HG03039 (cell line): ENCODE measurements around the gene KCNIP3.

Experiments used
- ATAC-seq: cut with Tn5 transposase; IDR thresholded peaks from one replicate; pipeline ENCODE4 v1.9.1; 2021; ENCODE audit warnings: mild to moderate bottlenecking, moderate library complexity; ENCODE audit not compliant: unreplicated experiment

KCNIP3 gene

DNA sequence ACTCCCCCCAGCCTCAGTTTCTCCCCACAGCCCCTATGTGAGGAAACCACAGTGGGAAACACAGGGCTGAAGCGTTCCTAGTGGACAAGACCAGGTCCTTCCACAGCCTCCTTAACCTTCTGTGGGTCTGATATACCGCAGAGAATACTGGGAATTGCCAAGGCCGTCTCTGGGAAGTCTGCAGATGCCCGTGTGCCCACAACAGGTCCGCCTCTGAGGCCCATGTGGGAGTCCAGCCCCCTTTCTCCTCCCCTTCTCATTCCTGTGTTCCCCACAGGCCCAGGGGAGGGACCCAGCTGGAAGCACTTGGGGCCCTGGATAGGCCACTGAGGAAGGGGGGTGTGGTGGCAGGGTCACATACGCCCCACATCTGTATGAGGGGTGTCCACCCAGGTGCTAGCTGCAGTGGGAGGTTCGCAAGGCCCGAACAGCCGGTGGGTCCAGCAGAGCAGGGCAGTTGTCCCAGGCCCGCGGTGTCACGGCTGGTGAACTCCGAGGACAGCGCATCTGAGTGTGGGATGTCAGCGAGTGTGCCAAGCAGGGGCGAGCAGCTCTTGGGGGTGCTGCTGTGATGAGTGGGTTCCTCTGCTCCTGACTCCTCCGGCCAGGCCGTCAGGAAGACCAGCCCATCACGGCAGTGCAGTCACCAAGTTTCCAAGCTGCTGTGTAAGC lies 2.4 kb upstream of the KCNIP3 start:
- no peak for ATAC-seq

DNA sequence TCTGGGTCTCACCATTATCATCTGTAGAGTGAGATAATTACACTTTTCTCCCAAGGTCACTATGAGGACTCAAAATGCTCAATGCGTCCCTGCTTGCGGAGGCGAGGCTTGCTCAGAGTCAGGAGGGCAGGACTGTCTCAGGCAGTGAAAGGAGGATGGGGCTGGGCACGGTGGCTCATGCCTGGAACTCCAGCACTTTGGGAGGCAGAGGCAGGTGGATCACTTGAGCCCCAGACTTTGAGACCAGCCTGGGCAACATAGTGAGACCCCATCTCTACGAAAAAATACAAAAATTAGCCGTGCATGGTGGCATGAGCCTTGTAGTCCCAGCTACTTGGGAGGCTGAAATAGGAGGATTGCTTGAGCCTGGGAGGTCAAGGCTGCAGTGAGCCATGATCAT lies 1.8 kb upstream of the KCNIP3 start:
- ATAC-seq: no peak

DNA sequence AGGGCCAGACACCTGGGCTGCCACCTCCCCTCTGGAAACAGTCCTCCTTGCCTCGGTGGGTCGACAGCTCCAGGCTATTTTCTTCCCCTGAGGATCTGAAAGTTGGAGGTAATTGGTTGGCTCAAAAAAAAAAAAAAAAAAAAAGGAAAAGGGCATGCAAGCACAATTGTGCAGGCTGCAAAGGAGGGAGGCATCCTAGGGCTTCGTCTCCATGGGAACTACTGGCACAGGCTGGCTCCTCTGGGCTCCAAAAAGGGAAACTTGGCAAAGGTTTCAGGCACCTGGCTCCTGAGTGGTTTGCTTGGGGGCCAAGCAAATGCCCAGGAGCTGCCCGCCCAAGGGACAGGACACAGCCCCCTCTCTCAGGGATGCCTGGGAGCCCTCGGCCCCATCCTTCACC lies 1.1 kb upstream of the KCNIP3 start:
- no peak for ATAC-seq

DNA sequence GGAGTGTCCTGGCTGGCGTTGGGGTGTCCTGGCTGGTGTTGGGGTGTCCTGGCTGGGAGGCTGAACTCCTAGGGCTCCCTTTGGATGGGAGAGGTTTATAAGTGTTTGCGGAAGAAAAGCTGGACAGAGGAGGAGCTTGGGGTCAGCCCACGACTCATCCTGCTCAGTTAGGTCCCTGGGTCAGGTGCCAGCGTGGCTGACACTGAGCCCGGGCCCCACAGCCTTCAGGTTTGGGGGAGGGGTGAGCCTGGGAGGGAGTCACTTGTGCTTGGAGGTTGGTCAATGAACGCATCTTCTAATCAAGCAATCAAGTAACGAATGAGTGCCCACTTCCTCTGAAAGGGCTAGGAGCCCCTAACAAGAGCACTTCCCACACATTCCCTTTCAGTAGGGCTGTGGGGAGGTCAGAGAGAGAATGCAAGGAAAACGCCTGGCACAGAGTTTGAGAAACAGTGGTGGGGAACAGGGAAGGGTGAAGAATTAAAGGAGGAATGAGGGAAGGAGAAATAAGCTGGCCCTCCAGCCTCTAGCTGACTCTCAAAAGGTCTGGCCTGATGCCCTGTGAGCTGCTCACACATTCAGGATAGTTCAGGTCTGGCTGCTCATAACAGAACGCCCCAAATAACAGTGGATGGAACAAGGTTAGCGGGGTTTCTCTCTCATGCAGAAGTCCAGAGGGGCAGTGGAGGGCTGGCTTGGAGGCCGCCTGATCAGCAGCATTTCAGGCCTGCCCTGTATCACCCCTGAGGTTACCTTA lies 670 bp downstream of the KCNIP3 start:
- no peak for ATAC-seq

GRCh38 chr2:95298486-95299111 lies 1.5 kb downstream of the KCNIP3 start:
- no peak for ATAC-seq

DNA sequence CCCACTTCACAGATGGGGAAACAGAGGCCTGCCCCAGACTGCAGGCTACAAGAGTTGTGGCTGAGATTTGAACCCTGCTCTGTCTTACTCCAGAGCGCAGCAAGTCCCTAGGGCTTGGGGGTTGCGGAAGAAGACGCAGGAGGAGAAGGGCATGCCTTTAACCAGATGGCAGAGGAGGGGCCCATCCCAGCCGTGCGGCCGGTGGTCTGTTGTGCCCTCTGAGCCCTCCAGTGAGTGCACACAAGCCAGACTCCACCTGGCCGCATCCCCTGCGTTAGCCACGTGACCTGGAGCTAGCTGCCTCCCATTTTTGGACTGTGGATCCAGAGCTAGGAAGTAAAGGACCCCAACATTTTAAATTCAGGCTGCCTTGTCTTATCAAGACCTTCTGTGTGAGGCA lies 2.8 kb downstream of the KCNIP3 start:
- no peak for ATAC-seq

DNA sequence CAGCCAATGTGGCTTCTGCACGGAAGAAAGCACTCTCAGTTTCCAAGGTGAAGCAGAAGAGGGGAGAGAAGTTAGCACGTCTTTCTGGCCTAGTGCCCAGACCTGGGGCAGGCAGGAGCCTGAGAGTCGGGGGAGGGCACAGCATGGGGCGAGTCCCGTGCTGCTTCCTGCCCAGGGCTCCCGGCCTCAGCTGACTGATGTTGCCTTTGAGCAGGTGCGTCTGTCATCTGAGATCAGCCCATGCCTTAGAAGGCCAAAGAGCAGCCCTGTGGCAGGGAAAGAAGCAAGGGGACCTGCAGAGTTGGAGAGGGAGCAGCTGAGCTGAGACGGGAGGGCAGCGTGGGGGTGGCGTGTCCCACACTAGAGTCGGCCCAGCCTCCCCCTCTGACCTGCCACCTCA lies 3.3 kb downstream of the KCNIP3 start:
- no peak for ATAC-seq

- no peak for ATAC-seq
These were observed 4.0 kb downstream of the KCNIP3 start for GRCh38 chr2:95301186-95301585.

DNA sequence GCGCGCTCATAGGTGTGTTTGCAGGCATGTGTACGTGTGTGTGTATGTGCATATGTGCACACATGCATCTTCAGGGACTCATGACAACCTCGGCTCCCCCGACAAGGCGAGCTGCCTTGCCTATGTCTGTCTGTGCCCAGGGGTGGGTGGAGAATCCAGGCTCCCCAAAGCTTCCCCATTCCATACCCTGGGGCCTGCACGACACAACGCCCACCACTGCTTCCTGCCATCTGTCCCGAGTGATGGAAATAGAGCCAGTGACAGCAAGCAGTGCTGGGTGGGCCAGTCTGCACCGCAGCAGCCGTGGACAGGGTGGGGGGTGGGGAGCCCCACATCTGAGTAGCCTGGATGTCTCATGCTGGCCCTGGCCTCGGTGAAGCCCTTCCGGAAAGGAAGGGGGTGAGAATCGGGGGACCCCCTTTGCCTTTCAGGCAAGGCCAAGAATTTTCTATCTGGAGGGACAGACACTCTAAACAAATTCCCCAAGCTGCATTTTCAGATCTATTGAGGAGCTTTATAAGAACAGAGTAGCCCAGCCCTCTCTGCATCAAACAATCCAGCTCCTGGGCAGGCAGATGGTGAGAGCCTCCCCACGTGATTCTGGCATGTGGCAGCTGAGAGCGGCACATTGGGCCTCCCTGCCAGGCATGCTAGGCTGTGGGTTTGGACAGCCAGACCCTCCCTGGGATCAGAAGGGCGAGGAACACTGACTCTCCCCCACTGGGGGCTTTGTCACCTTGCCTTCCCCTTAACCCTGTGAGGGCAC lies 4.9 kb downstream of the KCNIP3 start:
- no peak for ATAC-seq

DNA sequence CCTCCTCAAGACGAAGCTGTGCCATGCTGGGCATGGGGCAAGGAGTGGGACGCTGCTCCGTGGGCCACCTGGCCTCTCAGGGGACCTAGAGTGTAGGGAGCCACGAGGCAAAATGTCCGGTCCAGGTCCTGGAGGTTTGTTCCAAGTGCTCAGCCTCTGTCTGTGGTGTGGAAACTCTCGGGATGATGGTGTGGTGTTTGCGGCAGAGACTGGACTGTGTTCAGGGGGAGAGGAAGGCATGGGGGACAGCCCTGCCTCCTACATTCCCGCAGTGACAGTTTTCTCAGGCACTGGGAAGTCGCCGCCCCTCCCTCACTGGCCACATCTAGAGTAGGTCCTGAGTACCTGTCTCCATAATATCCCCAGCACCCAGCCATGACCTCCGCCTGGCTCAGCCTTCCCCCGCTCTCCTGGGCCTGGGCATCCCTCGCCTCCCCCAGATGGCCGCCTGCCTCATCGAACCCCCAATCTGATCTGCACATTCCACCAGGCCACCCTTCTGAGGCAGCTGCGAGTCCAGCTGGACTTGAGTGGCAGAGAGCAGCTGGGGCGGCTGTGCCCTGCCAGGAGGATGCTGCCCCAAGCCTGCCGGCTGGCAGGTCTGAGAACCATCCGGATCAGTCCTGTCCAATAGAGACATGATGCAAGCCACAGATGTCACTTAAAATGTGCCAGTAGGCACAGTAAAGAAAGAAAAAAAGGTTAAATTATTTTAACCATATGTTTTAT lies 6.2 kb downstream of the KCNIP3 start:
- no peak for ATAC-seq

DNA sequence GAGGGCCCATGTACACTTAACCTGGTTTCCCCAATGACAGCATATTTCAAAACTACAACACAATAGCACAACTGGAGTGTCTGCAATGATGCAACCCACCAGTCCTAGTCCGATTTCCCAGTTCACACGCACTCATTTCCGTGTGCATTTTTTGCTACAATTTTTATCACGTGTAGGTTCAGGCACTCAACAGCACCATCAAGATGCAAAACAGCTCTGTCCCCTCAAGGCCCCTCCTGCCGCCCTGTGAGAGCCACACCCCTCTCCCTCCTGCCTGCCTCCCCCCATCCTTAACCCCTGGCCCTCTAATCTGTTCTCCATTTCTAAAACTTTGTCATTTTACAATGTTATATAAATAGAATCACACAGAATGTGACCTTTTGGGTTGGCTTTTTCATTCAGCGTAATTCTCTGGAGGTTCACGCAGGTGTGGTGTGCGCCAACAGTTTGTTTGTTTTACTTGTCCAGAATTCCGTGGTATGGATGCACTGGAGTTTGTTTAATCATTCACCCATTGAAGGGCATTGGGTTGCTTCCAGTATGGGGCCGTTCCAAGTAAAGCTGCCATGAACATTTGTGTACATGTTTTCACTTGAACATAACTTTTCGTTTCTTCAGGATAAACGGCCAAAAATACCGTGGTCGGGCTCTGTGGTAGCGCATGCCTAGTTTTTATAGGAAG lies 8.4 kb downstream of the KCNIP3 start:
- ATAC-seq: no peak

DNA sequence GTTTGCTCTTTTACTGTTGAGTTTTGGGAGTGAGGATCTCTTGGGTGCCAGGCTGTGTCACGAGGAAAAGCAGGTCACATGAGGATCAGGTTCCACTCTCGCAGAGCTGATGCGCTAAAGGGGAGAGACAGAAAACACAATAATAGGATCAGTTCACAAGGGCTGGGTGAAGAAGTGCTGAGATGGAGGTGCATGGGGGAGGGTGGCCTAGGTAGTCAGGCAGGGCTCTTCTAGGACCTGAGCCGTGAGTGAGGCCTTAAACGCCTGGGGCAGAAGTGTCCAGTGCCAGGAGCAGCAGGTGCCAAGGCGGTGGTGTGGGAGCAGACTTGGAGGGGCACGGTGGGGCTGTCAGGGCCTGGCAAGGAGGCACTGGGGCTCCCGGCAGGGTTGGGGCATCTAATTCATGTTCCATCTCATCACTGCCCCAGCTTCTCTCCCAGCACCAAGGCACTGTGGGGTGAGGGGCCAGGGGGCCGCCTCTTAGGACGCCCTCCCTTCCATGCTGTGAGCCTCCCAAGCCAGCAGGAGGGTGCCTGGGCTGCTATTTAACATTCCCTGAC lies 9.3 kb downstream of the KCNIP3 start:
- ATAC-seq: no peak

DNA sequence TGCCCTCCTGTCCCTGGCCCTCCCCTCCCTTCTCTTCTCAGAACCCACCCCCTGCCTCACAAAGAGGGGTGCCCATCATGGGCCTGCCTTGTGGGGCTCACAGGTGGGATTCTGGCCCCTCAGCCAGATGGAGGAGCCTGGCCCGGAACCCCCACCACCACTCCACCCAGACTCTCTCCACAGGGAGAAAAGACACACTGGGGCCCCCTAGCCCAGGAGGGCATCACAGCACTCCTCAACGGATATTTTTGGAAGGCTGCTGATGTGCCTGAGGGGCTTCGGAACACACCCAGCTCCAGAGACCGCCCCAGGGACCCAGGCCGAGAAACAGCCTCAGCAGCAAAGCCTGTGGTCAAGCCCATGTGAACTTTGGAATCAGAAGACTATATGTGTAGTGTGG lies 9.9 kb downstream of the KCNIP3 start:
- ATAC-seq: no peak

GRCh38 chr2:95307878-95308277 lies 10.7 kb downstream of the KCNIP3 start:
- ATAC-seq: no peak

GRCh38 chr2:95308426-95308990 lies 11.4 kb downstream of the KCNIP3 start:
- ATAC-seq: no peak

DNA sequence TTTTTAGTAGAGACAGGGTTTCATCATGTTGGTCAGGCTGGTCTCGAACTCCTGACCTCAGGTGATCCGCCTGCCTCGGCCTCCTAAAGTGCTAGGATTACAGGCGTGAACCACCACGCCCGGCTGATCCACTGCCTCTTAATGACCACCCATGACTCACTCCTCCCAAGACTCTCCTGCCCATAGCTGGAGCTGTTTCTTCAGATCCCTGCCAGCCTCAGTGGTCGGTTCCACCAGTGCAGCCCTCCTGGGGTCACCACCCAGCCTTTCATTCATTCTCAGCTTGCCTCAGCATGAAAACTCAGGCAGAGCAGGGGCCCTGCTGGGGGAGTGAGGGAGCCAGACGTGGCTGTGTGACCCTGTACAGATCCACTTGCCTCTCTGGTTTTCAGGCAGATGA lies 12.5 kb downstream of the KCNIP3 start:
- no peak for ATAC-seq

DNA sequence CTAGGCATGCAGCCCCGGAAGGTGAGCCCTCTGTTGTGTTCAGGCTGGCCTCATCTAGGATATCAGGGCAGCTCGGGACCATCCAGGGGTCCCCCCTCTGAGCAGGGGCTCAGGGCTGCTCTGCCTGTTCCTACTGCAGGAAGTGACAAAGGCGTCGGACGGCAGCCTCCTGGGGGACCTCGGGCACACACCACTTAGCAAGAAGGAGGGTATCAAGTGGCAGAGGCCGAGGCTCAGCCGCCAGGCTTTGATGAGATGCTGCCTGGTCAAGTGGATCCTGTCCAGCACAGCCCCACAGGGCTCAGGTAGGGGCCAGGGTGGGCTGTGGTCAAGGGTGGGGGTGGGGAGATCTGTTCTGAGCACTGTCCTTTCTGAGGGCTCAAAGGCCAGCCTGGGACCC lies 13.1 kb downstream of the KCNIP3 start:
- no peak for ATAC-seq

DNA sequence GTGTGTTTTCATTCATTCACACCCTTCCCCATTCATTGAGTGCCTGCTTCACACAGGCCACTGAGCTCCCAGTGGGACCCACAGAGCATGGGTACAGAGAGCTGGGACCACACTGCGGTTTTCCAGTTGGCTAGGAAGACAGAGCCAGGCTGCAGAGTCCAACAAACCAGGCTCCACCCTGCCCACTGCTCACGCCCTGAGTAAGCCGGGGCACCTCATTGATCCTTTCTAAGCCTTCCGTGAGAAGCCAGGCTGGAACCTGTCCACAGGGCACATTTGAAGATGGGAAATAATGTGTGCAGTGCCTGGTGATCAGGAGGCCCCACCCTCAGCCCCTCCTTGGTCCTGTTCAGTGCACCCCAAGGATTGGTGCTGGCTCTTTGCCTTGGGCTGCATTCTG lies 13.5 kb downstream of the KCNIP3 start:
- ATAC-seq: no peak

- ATAC-seq: no peak
These were observed 14.8 kb downstream of the KCNIP3 start for GRCh38 chr2:95311815-95312542.
